Hepatocyte (in vitro differentiated cells): ENCODE measurements around the gene METRN. TPM values are rescaled to one million over a fixed set of nuclear protein-coding genes. Genes with fewer than 3 reads are reported as not detected.
A peak's percentile ranks its signal among the peaks of the same experiment; 100 is the strongest.

Experiments
- DNase-seq: peaks from one replicate; pipeline ENCODE4 v3.0.0-alpha.2; 2016; ENCODE audit warnings: low spot score
- H2AFZ ChIP-seq: fragments of 200-600 bp; sonication (generic); 2 replicates; pipeline ENCODE4 v1.6.0; 2016; ENCODE audit warnings: antibody characterized with exemption, mild to moderate bottlenecking
- H3K27ac ChIP-seq: fragments of 200-600 bp; sonication (generic); 2 replicates; pipeline ENCODE4 v1.5.1; 2016; ENCODE audit warnings: mild to moderate bottlenecking
- H3K27me3 ChIP-seq: fragments of 200-600 bp; sonication (generic); 2 replicates; pipeline ENCODE4 v1.6.1; 2016
- H3K36me3 ChIP-seq: fragments of 200-600 bp; sonication (generic); replicated peaks from 2 replicates; pipeline ENCODE4 v1.5.1; 2016; ENCODE audit warnings: low read depth; ENCODE audit not compliant: insufficient read depth
- H3K4me1 ChIP-seq: fragments of 200-600 bp; sonication (generic); 2 replicates; pipeline ENCODE4 v1.5.1; 2016; ENCODE audit warnings: mild to moderate bottlenecking, moderate library complexity; ENCODE audit not compliant: insufficient read depth
- H3K4me2 ChIP-seq: fragments of 200-600 bp; sonication (generic); 2 replicates; pipeline ENCODE4 v1.6.0; 2016
- H3K4me3 ChIP-seq: fragments of 200-600 bp; sonication (generic); 2 replicates; pipeline ENCODE4 v1.5.1; 2016; ENCODE audit warnings: mild to moderate bottlenecking
- H3K79me2 ChIP-seq: fragments of 200-600 bp; sonication (generic); 2 replicates; pipeline ENCODE4 v1.6.0; 2017; ENCODE audit warnings: mild to moderate bottlenecking
- H3K9me2 ChIP-seq: fragments of 200-600 bp; sonication (generic); replicated peaks from 2 replicates; pipeline ENCODE4 v1.6.0; 2017; ENCODE audit warnings: mild to moderate bottlenecking; ENCODE audit not compliant: insufficient read depth
- H3K9me3 ChIP-seq: fragments of 200-600 bp; sonication (generic); 2 replicates; pipeline ENCODE4 v1.5.1; 2016; ENCODE audit warnings: low read depth, mild to moderate bottlenecking
- H4K20me1 ChIP-seq: fragments of 200-600 bp; sonication (generic); 2 replicates; pipeline ENCODE4 v1.6.0; 2016; ENCODE audit warnings: mild to moderate bottlenecking; ENCODE audit not compliant: insufficient read depth, poor library complexity, severe bottlenecking
- EZH2 ChIP-seq: fragments of 200-600 bp; sonication (generic); IDR thresholded peaks from 2 replicates; pipeline ENCODE4 v1.6.1; 2016; ENCODE audit warnings: antibody characterized with exemption, mild to moderate bottlenecking, borderline replicate concordance
- EZH2phosphoT487 ChIP-seq: fragments of 200-600 bp; sonication (generic); IDR thresholded peaks from one replicate; pipeline ENCODE4 v1.6.1; 2018; ENCODE audit warnings: antibody characterized with exemption, mild to moderate bottlenecking, low read depth, moderate library complexity; ENCODE audit not compliant: unreplicated experiment, severe bottlenecking
- WGBS: methylation state at CpG from one replicate; pipeline ENCODE4 v1.1.6; 2016; ENCODE audit warnings: low lambda C conversion rate; ENCODE audit errors: missing lambda C conversion rate; 5-methylcytosine and 5-hydroxymethylcytosine counted together
- polyA plus RNA-seq: library from polyadenylated mRNA; unstranded; fragments of >200 nt; fragmentation: Nextera tagmentation; extraction: Ambion mirVana; gene quantifications from 2 replicates; pipeline ENCODE4 v1.2.1, GENCODE V29; 2016
- total RNA-seq: library from RNA; depleted of rRNA; stranded (reverse); fragments of >200 nt; gene quantifications from 2 replicates; pipeline ENCODE4 v1.2.3, GENCODE V29; 2014
- TF ChIP-seq, protein P1 (sequence below): fragments of 200-600 bp; sonication (generic); IDR thresholded peaks from 2 replicates; pipeline ENCODE4 v1.5.1; 2016; ENCODE audit warnings: antibody characterized with exemption, mild to moderate bottlenecking; ENCODE audit not compliant: poor library complexity

The METRN gene
- total and polyA plus RNA-seq, 2 experiments from 2014 or later: 22.7 to 68.1 TPM

DNA sequence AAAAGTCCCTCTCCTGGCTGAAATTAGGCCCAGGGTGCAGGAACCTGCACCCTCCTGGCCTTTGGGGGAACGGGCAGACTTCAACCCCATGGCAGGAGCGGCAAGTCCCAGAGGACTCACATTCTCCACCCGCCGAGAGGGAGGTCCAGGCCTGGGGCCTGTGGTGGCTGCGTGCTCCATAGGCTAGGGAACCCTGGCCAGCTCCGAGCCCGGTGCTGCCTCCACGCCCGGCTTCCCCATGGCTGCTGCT, 11.2 kb downstream of the METRN start:
- TF ChIP-seq, protein P1, sequence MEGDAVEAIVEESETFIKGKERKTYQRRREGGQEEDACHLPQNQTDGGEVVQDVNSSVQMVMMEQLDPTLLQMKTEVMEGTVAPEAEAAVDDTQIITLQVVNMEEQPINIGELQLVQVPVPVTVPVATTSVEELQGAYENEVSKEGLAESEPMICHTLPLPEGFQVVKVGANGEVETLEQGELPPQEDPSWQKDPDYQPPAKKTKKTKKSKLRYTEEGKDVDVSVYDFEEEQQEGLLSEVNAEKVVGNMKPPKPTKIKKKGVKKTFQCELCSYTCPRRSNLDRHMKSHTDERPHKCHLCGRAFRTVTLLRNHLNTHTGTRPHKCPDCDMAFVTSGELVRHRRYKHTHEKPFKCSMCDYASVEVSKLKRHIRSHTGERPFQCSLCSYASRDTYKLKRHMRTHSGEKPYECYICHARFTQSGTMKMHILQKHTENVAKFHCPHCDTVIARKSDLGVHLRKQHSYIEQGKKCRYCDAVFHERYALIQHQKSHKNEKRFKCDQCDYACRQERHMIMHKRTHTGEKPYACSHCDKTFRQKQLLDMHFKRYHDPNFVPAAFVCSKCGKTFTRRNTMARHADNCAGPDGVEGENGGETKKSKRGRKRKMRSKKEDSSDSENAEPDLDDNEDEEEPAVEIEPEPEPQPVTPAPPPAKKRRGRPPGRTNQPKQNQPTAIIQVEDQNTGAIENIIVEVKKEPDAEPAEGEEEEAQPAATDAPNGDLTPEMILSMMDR: no peak
- TF ChIP-seq EZH2 (no peak), EZH2phosphoT487 (no peak)
- DNase-seq: no peak
- no peaks in the 10 kb centered on the region for H3K9me2 ChIP-seq
- peak overlapping the region; percentile 99 for H3K4me2 ChIP-seq
- no peaks in the 10 kb centered on the region for H3K9me3 ChIP-seq
- H3K27ac ChIP-seq: no peak overlapping the region
- H3K4me1 ChIP-seq: peaks cover 23% of the 10 kb centered on the region
- 24% methylated on average over 9 of the region's 9 CpGs for WGBS
- H2AFZ ChIP-seq: no peak overlapping the region
- peaks cover 7% of the 10 kb centered on the region for H3K27me3 ChIP-seq
- H3K36me3 ChIP-seq: no peaks in the 10 kb centered on the region
- H4K20me1 ChIP-seq: peaks cover 6% of the 10 kb centered on the region
- no peaks in the 10 kb centered on the region for H3K79me2 ChIP-seq
- no peak overlapping the region for H3K4me3 ChIP-seq

- Histone ChIP-seq H3K9me3 (no peaks in the 10 kb centered on the region), H3K4me2 (peak within 1 kb of the TSS; percentile 99), H3K4me1 (peaks cover 20% of the 10 kb centered on the region), H3K4me3 (peak within 1 kb of the TSS; percentile 38), H3K36me3 (no peaks in the 10 kb centered on the region), H3K9me2 (no peaks in the 10 kb centered on the region), H4K20me1 (peaks cover 5% of the 10 kb centered on the region), H3K79me2 (no peaks in the 10 kb centered on the region), H2AFZ (peak within 1 kb of the TSS; percentile 45), H3K27me3 (peaks cover 7% of the 10 kb centered on the region), H3K27ac (no peak within 1 kb of the TSS)
- TF ChIP-seq EZH2: no peak
- TF ChIP-seq EZH2phosphoT487: no peak
- TF ChIP-seq, protein P1: no peak
- WGBS: 5% methylated on average over 31 of the region's 88 CpGs
- peak; percentile 74 for DNase-seq
Measured at GRCh38 chr16:726438-727290, 11.7 kb downstream of the METRN start, which contains the start of the genes CCDC78 and HAGHL. Gene CCDC78 (minus strand): TSS chr16:726443. CDS start chr16:726367, 76 bp downstream. Gene HAGHL (plus strand): TSS chr16:727106. CDS start chr16:727510, 404 bp downstream.

DNA sequence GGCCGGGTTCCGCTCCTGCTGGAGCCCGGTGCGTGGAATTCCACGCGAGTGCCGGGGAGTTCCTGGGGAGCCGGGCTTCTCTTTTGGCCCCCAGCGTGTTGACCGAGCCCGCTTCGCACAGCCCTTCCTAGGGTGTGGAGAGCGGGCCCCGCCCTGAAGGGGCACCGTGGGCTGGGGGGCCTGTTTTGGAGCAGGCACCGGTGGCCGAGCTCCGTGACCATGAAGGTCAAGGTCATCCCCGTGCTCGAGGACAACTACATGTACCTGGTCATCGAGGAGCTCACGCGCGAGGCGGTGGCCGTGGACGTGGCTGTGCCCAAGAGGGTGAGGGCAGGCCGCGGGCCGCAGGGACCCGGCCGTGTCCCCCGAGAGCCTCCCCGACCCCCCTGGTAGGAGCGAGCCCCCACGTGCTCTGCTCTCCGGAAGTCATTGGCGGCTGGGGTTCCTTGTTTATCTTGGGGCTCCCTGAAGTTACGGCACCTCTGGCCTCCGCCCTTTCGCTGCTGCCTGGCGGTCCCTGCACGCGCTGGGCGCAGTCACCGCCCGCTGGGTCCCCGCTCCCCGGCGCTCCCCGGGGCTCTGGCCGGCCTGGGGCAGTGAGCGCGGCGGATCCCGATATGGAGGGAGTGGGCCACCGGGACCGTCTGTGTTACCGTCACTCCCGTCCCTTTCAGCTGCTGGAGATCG, 12.5 kb downstream of the METRN start:
- Histone ChIP-seq H3K9me2 (no peaks in the 10 kb centered on the region), H3K27me3 (peaks cover 7% of the 10 kb centered on the region), H2AFZ (peak overlapping the region; percentile 45), H3K27ac (no peak overlapping the region), H3K4me1 (peaks cover 17% of the 10 kb centered on the region), H4K20me1 (no peaks in the 10 kb centered on the region), H3K9me3 (no peaks in the 10 kb centered on the region), H3K4me3 (peak overlapping the region; percentile 38), H3K36me3 (no peaks in the 10 kb centered on the region), H3K79me2 (no peaks in the 10 kb centered on the region), H3K4me2 (peak overlapping the region; percentile 99)
- no peak for DNase-seq
- 0% methylated on average over 28 of the region's 61 CpGs for WGBS
- no peak for TF ChIP-seq EZH2phosphoT487
- TF ChIP-seq, protein P1: no peak
- TF ChIP-seq EZH2: no peak
